HEK293 (cell line): Measurements from ENCODE around the gene TMCO2.

Experiments
- CTCF ChIA-PET: fragments of 350-600 bp; formaldehyde crosslinking; extraction: SDS; loops from one replicate; lab custom pipeline; 2021; ENCODE audit warnings: antibody characterized with exemption; lab: Yijun Ruan, JAX
- POLR2A ChIA-PET: fragments of 300-600 bp; formaldehyde crosslinking; extraction: SDS; loops from one replicate; lab custom pipeline; 2020; ENCODE audit warnings: antibody characterized with exemption, inconsistent platforms; lab: Yijun Ruan, JAX
- H3K27ac ChIP-seq: fragments of 200-500 bp; sonication (Bioruptor generic); 2 replicates; pipeline ENCODE4 v1.5.1; 2014; ENCODE audit warnings: low read depth, low read length, control low read depth, inconsistent platforms; ENCODE audit errors: extremely low read depth
- H3K36me3 ChIP-seq, 2 experiments: fragments of 200-500 bp in 1 of 2; sonication (Bioruptor generic) in 1 of 2; 1 replicate in 1 of 2; 2 replicates in 1 of 2; pipeline ENCODE4 v1.5.1; 2014 to 2017; ENCODE audit warnings: inconsistent platforms in 2 of 2, low read length in 2 of 2; ENCODE audit not compliant: control insufficient read depth in 2 of 2, insufficient read depth in 1 of 2
- H3K4me1 ChIP-seq: fragments of 200-500 bp; sonication (Bioruptor generic); 2 replicates; pipeline ENCODE4 v1.5.1; 2014; ENCODE audit warnings: mild to moderate bottlenecking, low read length, inconsistent platforms; ENCODE audit not compliant: control insufficient read depth, insufficient read depth
- H3K4me3 ChIP-seq: 2 replicates; pipeline ENCODE4 v1.5.1; 2011; ENCODE audit warnings: low read depth, mild to moderate bottlenecking, control low read depth, low read length, moderate library complexity
- H3K9me3 ChIP-seq: fragments of 200-500 bp; sonication (Bioruptor generic); 2 replicates; pipeline ENCODE4 v1.5.1; 2014; ENCODE audit warnings: low read depth, low read length, inconsistent platforms; ENCODE audit not compliant: control insufficient read depth, insufficient read depth
- BCL11A ChIP-seq: fragments of 450-650 bp; formaldehyde crosslinking; IDR thresholded peaks from 2 replicates; pipeline ENCODE4 v1.5.1; 2016; ENCODE audit warnings: low read depth, missing biosample characterization, missing genetic modification characterization
- CTCF ChIP-seq: fragments of 450-650 bp; formaldehyde crosslinking; IDR thresholded peaks from 2 replicates; pipeline ENCODE4 v1.5.1; 2016; ENCODE audit warnings: missing biosample characterization, missing genetic modification characterization
- FEZF1 ChIP-seq: fragments of 450-650 bp; formaldehyde crosslinking; IDR thresholded peaks from 2 replicates; pipeline ENCODE4 v1.5.1; 2016; ENCODE audit warnings: missing biosample characterization, missing genetic modification characterization
- GLIS1 ChIP-seq: fragments of 450-650 bp; formaldehyde crosslinking; IDR thresholded peaks from 2 replicates; pipeline ENCODE4 v1.5.1; 2016; ENCODE audit warnings: missing biosample characterization, missing genetic modification characterization
- GLIS2 ChIP-seq: fragments of 450-650 bp; formaldehyde crosslinking; IDR thresholded peaks from 2 replicates; pipeline ENCODE4 v1.5.1; 2016; ENCODE audit warnings: missing biosample characterization, missing genetic modification characterization
- KLF8 ChIP-seq: fragments of 450-650 bp; formaldehyde crosslinking; IDR thresholded peaks from 2 replicates; pipeline ENCODE4 v1.5.1; 2016; ENCODE audit warnings: missing biosample characterization, missing genetic modification characterization
- MEIS1 ChIP-seq: sonication (generic); formaldehyde crosslinking; IDR thresholded peaks from 2 replicates; pipeline ENCODE4 v1.8.1; 2022; ENCODE audit warnings: missing genetic modification reagents, mild to moderate bottlenecking, borderline replicate concordance
- OSR2 ChIP-seq: fragments of 450-650 bp; formaldehyde crosslinking; IDR thresholded peaks from 2 replicates; pipeline ENCODE4 v1.5.1; 2016; ENCODE audit warnings: missing biosample characterization, missing genetic modification characterization
- SP3 ChIP-seq: fragments of 450-650 bp; formaldehyde crosslinking; IDR thresholded peaks from 2 replicates; pipeline ENCODE4 v1.5.1; 2016; ENCODE audit warnings: missing biosample characterization, missing genetic modification characterization
- YY1 ChIP-seq: fragments of 450-650 bp; formaldehyde crosslinking; IDR thresholded peaks from 2 replicates; pipeline ENCODE4 v1.5.1; 2018; ENCODE audit warnings: missing biosample characterization, missing genetic modification characterization
- ZBTB6 ChIP-seq: fragments of 450-650 bp; formaldehyde crosslinking; IDR thresholded peaks from 2 replicates; pipeline ENCODE4 v1.5.1; 2017; ENCODE audit warnings: missing biosample characterization, missing genetic modification characterization
- ZEB2 ChIP-seq: fragments of 450-650 bp; formaldehyde crosslinking; IDR thresholded peaks from 2 replicates; pipeline ENCODE4 v1.5.1; 2016; ENCODE audit warnings: missing biosample characterization, missing genetic modification characterization
- ZNF311 ChIP-seq: fragments of 450-650 bp; formaldehyde crosslinking; IDR thresholded peaks from 2 replicates; pipeline ENCODE4 v1.5.1; 2017; ENCODE audit warnings: missing biosample characterization, missing genetic modification characterization, borderline replicate concordance
- ZNF341 ChIP-seq: fragments of 450-650 bp; formaldehyde crosslinking; IDR thresholded peaks from 2 replicates; pipeline ENCODE4; 2016; ENCODE audit warnings: low read depth, missing biosample characterization, missing genetic modification characterization
- ZNF362 ChIP-seq: fragments of 450-650 bp; formaldehyde crosslinking; IDR thresholded peaks from 2 replicates; pipeline ENCODE4 v1.5.1; 2016; ENCODE audit warnings: missing biosample characterization, missing genetic modification characterization
- ZNF416 ChIP-seq: fragments of 450-650 bp; formaldehyde crosslinking; IDR thresholded peaks from 2 replicates; pipeline ENCODE4 v1.5.1; 2016; ENCODE audit warnings: missing biosample characterization, missing genetic modification characterization
- ZNF521 ChIP-seq: fragments of 450-650 bp; formaldehyde crosslinking; IDR thresholded peaks from 2 replicates; pipeline ENCODE4 v1.5.1; 2017; ENCODE audit warnings: missing biosample characterization, mild to moderate bottlenecking, missing genetic modification characterization
- ZNF610 ChIP-seq: fragments of 450-650 bp; formaldehyde crosslinking; IDR thresholded peaks from 2 replicates; pipeline ENCODE4 v1.5.1; 2016; ENCODE audit warnings: missing biosample characterization, missing genetic modification characterization, borderline replicate concordance
- ZNF623 ChIP-seq: fragments of 450-650 bp; formaldehyde crosslinking; IDR thresholded peaks from 2 replicates; pipeline ENCODE4 v1.5.1; 2016; ENCODE audit warnings: missing biosample characterization, missing genetic modification characterization
- ZSCAN23 ChIP-seq: fragments of 450-650 bp; formaldehyde crosslinking; IDR thresholded peaks from 2 replicates; pipeline ENCODE4 v1.5.1; 2016; ENCODE audit warnings: missing biosample characterization, missing genetic modification characterization

The TMCO2 gene

GRCh38 chr1:40248412-40248811 lies 675 bp downstream of the TMCO2 start:
- ChIA-PET POLR2A (interaction anchor here (1.5 kb wide), 1 partner anchor 9 kb away, joined by 13 read pairs; the partner anchor contains the start of gene ZMPSTE24), CTCF (interaction anchor here (0.7 to 1.5 kb wide), 2 partner anchors 96 to 591 kb away, joined by 3 to 4 read pairs; no protein-coding TSS in a partner anchor)
- Histone ChIP-seq H3K4me1 (no peaks in the 10 kb centered on the region), H3K27ac (no peak overlapping the region), H3K9me3 (no peaks in the 10 kb centered on the region), H3K4me3 (no peak overlapping the region), H3K36me3 (no peaks in the 10 kb centered on the region)
- 0 out of 2 replicates have a peak, but pooled peaks have one; percentile 13 for TF ChIP-seq OSR2 (tag by site-specific recombination)
- TF ChIP-seq FEZF1 (tag by site-specific recombination), result peak; percentile 30; the same call in 1 of the 2 replicates
- no peak for TF ChIP-seq ZNF521 (tag by site-specific recombination)
- TF ChIP-seq SP3 (tag by site-specific recombination), result no peak

- Histone ChIP-seq H3K36me3 (no peaks in the 10 kb centered on the region), H3K4me3 (no peak overlapping the region), H3K9me3 (no peaks in the 10 kb centered on the region), H3K4me1 (no peaks in the 10 kb centered on the region), H3K27ac (no peak overlapping the region)
- ChIA-PET POLR2A (no interaction called here), CTCF (no interaction called here)
- TF ChIP-seq ZBTB6 (tag by site-specific recombination), result no peak
- TF ChIP-seq ZSCAN23, result no peak
- TF ChIP-seq GLIS2, result no peak
- no peak for TF ChIP-seq KLF8
- TF ChIP-seq ZNF311 (tag by site-specific recombination), result no peak
Measured at GRCh38 chr1:40251456-40251855, 3.7 kb downstream of the TMCO2 start.

DNA sequence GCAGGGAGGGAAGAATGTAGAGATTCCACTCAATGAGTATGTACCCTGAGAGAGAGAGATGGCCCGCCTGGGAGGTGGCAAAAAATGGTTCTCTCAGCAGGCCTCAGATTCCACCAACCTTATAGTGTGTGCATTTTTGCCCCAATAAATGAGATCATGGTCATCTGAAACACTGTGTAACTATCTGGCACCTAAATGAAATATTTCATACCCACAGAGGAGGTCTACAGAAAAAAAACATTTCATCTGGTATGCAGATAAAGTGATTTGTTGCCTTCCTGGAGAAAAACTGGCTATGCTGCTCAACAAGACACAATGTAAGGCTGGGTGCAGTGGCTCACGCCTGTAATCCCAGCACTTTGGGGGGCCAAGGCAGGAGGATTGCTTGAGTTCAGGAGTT lies 4.9 kb downstream of the TMCO2 start:
- Histone ChIP-seq H3K27ac (no peak overlapping the region), H3K4me3 (no peak overlapping the region), H3K4me1 (no peaks in the 10 kb centered on the region), H3K9me3 (no peaks in the 10 kb centered on the region), H3K36me3 (no peaks in the 10 kb centered on the region)
- CTCF ChIA-PET, result no interaction called here
- POLR2A ChIA-PET, result no interaction called here
- TF ChIP-seq GLIS1 (tag by site-specific recombination) (0 out of 2 replicates have a peak, but pooled peaks have one; percentile 16), ZNF341 (tag by site-specific recombination) (no peak)

GRCh38 chr1:40255231-40255630 lies 7.5 kb downstream of the TMCO2 start:
- ChIA-PET CTCF (interaction anchor here (1.5 kb wide), 1 partner anchor 150 kb away, joined by 3 read pairs; no protein-coding TSS in a partner anchor), POLR2A (no interaction called here)
- H3K4me3 ChIP-seq, result no peak overlapping the region
- H3K4me1 ChIP-seq, result no peaks in the 10 kb centered on the region
- no peak overlapping the region for H3K27ac ChIP-seq
- peaks cover 4 to 9% of the 10 kb centered on the region in 2 experiments; a peak in 2 of 3 replicates for H3K36me3 ChIP-seq
- no peak for TF ChIP-seq ZNF416 (tag by site-specific recombination)
- peak; percentile 77 for TF ChIP-seq ZNF623 (tag by site-specific recombination)
- H3K9me3 ChIP-seq, result no peaks in the 10 kb centered on the region

DNA sequence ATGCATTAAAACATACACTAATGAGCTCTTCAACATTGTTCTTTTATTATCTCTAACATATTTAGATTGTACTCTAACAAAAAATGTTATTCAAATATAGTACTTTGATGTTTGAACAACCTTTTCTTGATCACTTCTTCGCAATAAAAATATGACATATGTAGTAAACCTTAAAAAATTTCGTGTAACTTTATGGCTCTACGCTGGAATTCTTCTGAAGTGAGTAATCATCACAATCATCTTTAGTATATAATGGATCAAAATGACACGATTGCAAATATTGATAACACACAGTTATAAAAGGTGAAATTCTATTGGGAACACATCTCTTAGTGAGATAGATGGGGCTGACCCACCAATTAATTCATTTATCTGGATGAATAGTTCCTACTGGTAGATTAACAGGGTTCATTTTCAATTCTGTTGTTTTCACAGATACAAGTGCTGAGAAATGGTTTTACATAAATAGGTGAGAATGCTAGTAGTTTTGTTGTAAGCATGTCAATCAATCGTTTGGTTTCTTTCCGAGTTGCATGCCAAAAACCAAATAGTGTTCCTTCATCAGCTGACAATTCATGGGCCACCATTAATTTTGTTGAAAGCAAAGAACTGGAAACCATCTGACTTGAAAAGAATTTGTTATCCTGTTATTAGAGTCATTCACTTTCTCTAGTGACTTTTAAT lies 8.8 kb downstream of the TMCO2 start:
- Histone ChIP-seq H3K4me3 (peak overlapping the region; percentile 89), H3K36me3 (peaks cover 10 to 22% of the 10 kb centered on the region in 2 experiments; a peak in 2 of 3 replicates), H3K4me1 (no peaks in the 10 kb centered on the region), H3K9me3 (no peaks in the 10 kb centered on the region), H3K27ac (no peak overlapping the region)
- ChIA-PET CTCF (interaction anchor here (1.1 to 1.6 kb wide), 3 partner anchors 103 to 148 kb away, joined by 3 to 5 read pairs (median 5); no protein-coding TSS in a partner anchor), POLR2A (interaction anchor here (0.7 to 1.8 kb wide), 3 partner anchors 9 to 130 kb away, joined by 4 to 13 read pairs (median 4); partner anchors contain the start of genes RLF and TMCO2)
- no peak for TF ChIP-seq BCL11A
- no peak for TF ChIP-seq MEIS1 (CRISPR knock-in tag)
- no peak for TF ChIP-seq ZNF362
- TF ChIP-seq ZNF610 (tag by site-specific recombination), result no peak
- TF ChIP-seq CTCF (tag by site-specific recombination), result no peak
- no peak for TF ChIP-seq YY1
- TF ChIP-seq ZEB2 (tag by site-specific recombination), result no peak
